Pancreas (tissue), 10 donors: ENCODE data around the gene KDM8. TPM values are rescaled to one million over a fixed set of nuclear protein-coding genes. Genes with fewer than 3 reads are reported as not detected.
A peak's percentile ranks its signal among the peaks of the same experiment; 100 is the strongest.

ENCODE experiments used
- ATAC-seq, 4 donors: fragments of 200-7000 bp; cut with Tn5 transposase; one replicate each; pipeline versions ENCODE4 v1.8.0 to v1.9.1; 2020; ENCODE audit warnings: mild to moderate bottlenecking in 4 of 4, moderate library complexity in 4 of 4
- DNase-seq, 6 donors: peaks; one replicate each; pipeline ENCODE4 v3.0.0-alpha.2; 2020
- FAIRE-seq: peaks from 2 replicates; lab custom pipeline; 2012; peaks lifted over from hg19 to GRCh38; lab: Jason Lieb, UNC
- H3K27ac ChIP-seq, 4 donors: fragments of 200-600 bp; sonication (generic); 1 replicate in 3 of 4; 2 replicates in 1 of 4; pipeline versions ENCODE4 v1.5.0 to v1.8.0; 2020
- H3K27me3 ChIP-seq, 4 donors: fragments of 200-600 bp; one replicate each; pipeline ENCODE4 v1.8.0; 2021
- H3K36me3 ChIP-seq, 3 donors: fragments of 200-600 bp; sonication (generic) in 1 of 3; one replicate each; pipeline versions ENCODE4 v1.5.0 to v1.8.0; 2020 to 2021
- H3K4me1 ChIP-seq, 3 donors: fragments of 200-600 bp; one replicate each; pipeline ENCODE4 v1.8.0; 2021
- H3K4me3 ChIP-seq, 4 donors: fragments of 200-600 bp; sonication (generic) in 2 of 4; one replicate each; pipeline versions ENCODE4 v1.5.0 to v1.8.0; 2020 to 2021
- H3K9me3 ChIP-seq, 4 donors: fragments of 200-600 bp; one replicate each; pipeline ENCODE4 v1.8.0; 2021
- CTCF ChIP-seq, 4 donors: fragments of 200-600 bp; sonication (generic) in 3 of 4; IDR thresholded peaks; one replicate each; pipeline versions ENCODE4 v1.5.0 to v1.8.0; 2021; ENCODE audit warnings: antibody characterized with exemption in 4 of 4
- WGBS, 2 donors: extraction: QIAGEN DNeasy Blood & Tissue Kit; methylation state at CpG; one replicate each; pipeline ENCODE4 v1.1.7; 2013; 5-methylcytosine and 5-hydroxymethylcytosine counted together
- intact Hi-C, 3 donors: fragments of 100-400 bp; cut with DNase I; formaldehyde crosslinking; loops; one replicate each; pipeline versions ENCODE4 v1.11.1 to v1.14.2; 2022
- polyA plus RNA-seq, 2 donors: library from polyadenylated mRNA; stranded (reverse); fragments of 200-250 nt; gene quantifications; one replicate each; pipeline ENCODE4 v1.2.3, GENCODE V29; 2013
- total RNA-seq, 6 donors: library from RNA; stranded (reverse); fragmentation: NEBNext Ultra II Directional in 4 of 6; extraction: Animal tissue kit (Norgen Biotek cat#: 25700) in 4 of 6; gene quantifications; one replicate each; pipeline versions ENCODE4 v1.2.1 to v1.2.4, GENCODE V29; 2021 to 2023
- donor health status: healthy with polysubstance abuse.
- donor health status: DM: no; HTN: no; CAD: no; lungs with moderate emphysema.
- donor health status: DM: no; HTN: no; CAD: no.
- donor health status: control.
- donor health status: control.
- donor health status: Bipolar disorder and iron deficiency.
- donor health status: DM: yes; HTN: yes; CAD: no.
- donor health status: DM: no; HTN: no; CAD: no.
- donor health status: DM: no; HTN: no; CAD: no.
- donor health status: DM: yes; HTN: yes; CAD: no.

Gene KDM8
- total and polyA plus RNA-seq, 8 donors, result 4.7 to 17.7 (median 6.8) TPM

DNA sequence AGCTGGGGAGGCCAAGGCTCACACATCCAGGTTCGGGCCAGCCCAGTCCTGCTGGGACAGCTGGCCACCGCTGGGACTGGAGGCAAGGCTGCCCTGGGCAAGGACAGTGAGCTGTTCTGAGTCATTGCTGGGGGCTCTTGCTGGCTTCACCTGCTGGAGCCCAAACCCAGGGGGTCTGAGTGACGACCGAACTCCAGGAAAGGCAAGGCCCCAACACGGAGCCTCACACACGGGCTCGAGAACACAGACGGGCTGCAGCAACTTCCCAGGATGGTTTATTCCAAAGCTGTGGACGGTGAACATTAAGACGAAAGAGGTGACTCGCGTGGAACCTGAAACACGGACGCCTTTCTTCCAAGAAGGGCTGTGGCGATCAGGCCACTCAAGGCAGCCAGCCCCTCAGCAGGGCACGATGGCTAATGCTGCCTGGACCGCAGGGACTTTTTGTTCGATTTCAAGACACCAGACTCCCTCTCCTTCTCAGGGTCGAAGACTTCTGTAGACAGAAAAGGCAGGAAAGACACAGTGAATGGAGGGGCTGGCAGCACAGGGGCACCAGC, 21.5 kb downstream of the KDM8 start:
- Histone ChIP-seq H3K27ac (peak overlapping the region in 2 of 4 donors; percentile 18 to 44), H3K4me1 (peaks cover 13 to 34% (median 24%) of the 10 kb centered on the region in 3 donors), H3K4me3 (no peak overlapping the region), H3K9me3 (no peaks in the 10 kb centered on the region), H3K27me3 (no peaks in the 10 kb centered on the region), H3K36me3 (no peaks in the 10 kb centered on the region)
- no peak for ATAC-seq
- peak in 2 of 6 donors; percentile 21 to 43 for DNase-seq
- 84 to 91% methylated on average over 19 of the region's 19 CpGs for WGBS, 2 donors
- intact Hi-C loops, result no loop called here
- FAIRE-seq, result no peak
- no peak for TF ChIP-seq CTCF (IDR thresholded peaks at IDR 0.05)

DNA sequence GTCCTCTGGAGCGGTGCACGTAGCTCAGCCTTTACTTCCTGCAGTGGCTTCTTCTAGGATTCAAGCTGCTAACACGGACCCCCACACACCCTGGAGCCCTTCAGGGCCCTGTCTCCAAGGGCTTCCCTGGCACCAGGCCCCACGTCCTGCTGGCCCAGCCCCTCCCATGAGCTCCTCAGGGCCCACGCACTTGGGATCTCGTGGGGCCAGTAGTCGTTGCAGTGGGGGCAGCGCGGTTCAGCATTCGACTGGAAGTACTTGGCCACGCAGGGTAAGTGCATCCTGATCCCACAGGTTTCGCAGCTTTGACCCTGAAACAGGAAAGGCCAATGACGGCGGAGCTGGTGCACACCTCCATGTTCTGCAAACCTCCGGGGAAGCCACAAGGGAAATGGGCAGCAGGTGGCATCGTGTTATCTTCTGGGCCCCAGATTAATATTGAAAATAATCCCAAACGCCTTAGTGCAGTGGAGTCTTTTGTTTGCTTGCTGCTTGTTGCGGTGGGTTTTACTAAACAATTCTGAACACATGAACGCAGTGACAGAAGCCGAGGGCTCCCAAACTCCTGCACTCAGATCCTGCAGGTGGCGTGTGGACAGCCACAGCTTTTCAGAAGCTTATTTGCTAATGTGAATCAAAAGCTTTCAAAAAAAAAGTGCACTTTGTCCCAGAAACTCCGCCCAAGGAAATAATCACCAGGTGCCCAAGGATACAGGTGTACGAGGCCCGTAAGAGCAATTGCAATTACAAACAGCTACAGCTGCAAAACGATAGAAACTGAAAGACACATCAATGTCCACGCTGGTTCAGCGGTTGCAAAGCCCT, 22.4 kb downstream of the KDM8 start:
- peak in 4 of 6 donors; percentile 52 to 58 (median 54) for DNase-seq
- H3K27me3 ChIP-seq, result no peaks in the 10 kb centered on the region
- H3K27ac ChIP-seq, result peak overlapping the region; percentile 13 to 44 (median 26)
- H3K9me3 ChIP-seq, result no peaks in the 10 kb centered on the region
- intact Hi-C loops, result no loop called here
- H3K4me3 ChIP-seq, result no peak overlapping the region
- H3K36me3 ChIP-seq, result no peaks in the 10 kb centered on the region
- ATAC-seq, result peak; percentile 50 to 72 (median 60)
- peaks cover 13 to 35% (median 24%) of the 10 kb centered on the region in 3 donors for H3K4me1 ChIP-seq
- FAIRE-seq, result no peak
- WGBS, 2 donors, result 45 to 46% methylated on average over 27 of the region's 27 CpGs
- no peak for TF ChIP-seq CTCF (IDR thresholded peaks at IDR 0.05)

- intact Hi-C loops, result no loop called here
- peak in 2 of 4 donors; percentile 3 to 8 for ATAC-seq
- peak overlapping the region in 2 of 4 donors; percentile 34 to 44 for H3K27ac ChIP-seq
- FAIRE-seq, result no peak
- H3K9me3 ChIP-seq, result no peaks in the 10 kb centered on the region
- no peak overlapping the region for H3K4me3 ChIP-seq
- no peak for TF ChIP-seq CTCF (IDR thresholded peaks at IDR 0.05)
- H3K36me3 ChIP-seq, result no peaks in the 10 kb centered on the region
- H3K27me3 ChIP-seq, result no peaks in the 10 kb centered on the region
- peak in 3 of 6 donors; percentile 67 to 81 (median 69) for DNase-seq
- H3K4me1 ChIP-seq, result peaks cover 13 to 35% (median 24%) of the 10 kb centered on the region in 3 donors
- 58 to 61% methylated on average over 20 of the region's 20 CpGs for WGBS, 2 donors
Observed at GRCh38 chr16:27226476-27226875, 23.1 kb downstream of the KDM8 start.

DNA sequence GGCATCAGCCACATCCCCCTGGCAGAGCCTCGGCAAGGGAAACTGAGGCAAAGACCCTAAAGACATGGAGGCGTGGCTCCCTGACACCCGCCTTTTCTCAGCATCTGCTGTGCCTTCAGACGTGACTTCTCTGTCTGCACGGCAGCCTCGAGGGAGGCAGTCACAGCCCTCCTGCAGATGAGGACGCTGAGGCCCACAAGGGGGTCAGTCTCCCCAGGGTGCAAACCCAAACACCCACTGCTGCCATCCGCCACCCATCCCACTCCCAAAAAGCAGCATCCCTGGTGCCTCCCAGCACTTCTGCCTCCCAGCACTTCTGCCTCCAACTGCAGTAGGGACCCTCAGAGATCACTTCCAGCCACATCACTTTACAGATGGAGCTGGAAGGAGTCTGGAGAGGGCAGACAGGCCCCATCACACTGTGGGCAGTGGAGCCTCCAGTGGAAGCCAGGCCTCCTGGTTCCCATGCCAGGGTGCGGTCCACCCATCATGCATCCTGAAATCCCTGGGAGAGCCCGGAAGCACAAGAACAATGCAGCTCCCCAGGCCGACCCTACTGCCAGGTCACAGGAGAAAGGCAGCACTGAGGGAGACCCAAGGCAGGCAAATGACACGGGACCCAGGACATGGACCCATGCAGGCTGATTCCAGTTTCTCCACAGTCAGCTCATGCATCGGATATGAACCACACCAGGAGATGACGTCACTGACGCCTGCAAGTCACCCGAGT, 23.8 kb downstream of the KDM8 start:
- Histone ChIP-seq H3K9me3 (no peaks in the 10 kb centered on the region), H3K4me1 (peaks cover 13 to 30% (median 20%) of the 10 kb centered on the region in 3 donors), H3K36me3 (peaks cover 0 to under 1% (median 0%) of the 10 kb centered on the region in 3 donors), H3K4me3 (no peak overlapping the region), H3K27ac (peak overlapping the region in 1 of 4 donors; percentile 34), H3K27me3 (no peaks in the 10 kb centered on the region)
- FAIRE-seq, result no peak
- TF ChIP-seq CTCF (IDR thresholded peaks at IDR 0.05), result no peak
- WGBS, 2 donors, result 87 to 89% methylated on average over 16 of the region's 16 CpGs
- intact Hi-C loops, result no loop called here
- peak in 2 of 6 donors; percentile 33 to 53 for DNase-seq
- no peak for ATAC-seq
